ENCODE measurements around the gene CAMK2A. TPM values are rescaled to one million over a fixed set of nuclear protein-coding genes. Genes with fewer than 3 reads are reported as not detected.

CAMK2A gene
- total RNA-seq, 1 experiment from 2014 or later, result 0.33 TPM

- no peak for DNase-seq
- Histone ChIP-seq H3K79me1 (ENCODE audit: insufficient read depth, low read depth, low read length, poor library complexity, severe bottlenecking) (no peaks in the 10 kb centered on the region), H4K8ac (replicated peaks; ENCODE audit: insufficient read length, low read depth, low read length) (no peak overlapping the region), H4K91ac (ENCODE audit: insufficient read length, low read depth, low read length) (no peak overlapping the region), H3K9me3 (ENCODE audit: control insufficient read depth, low read depth, low read length) (no peaks in the 10 kb centered on the region), H3K23ac (ENCODE audit: insufficient read length, low read depth, low read length) (no peak overlapping the region), H2BK15ac (ENCODE audit: low read depth, low read length) (no peak overlapping the region), H3K18ac (ENCODE audit: insufficient read length, low read depth, low read length) (no peak overlapping the region), H2AFZ (ENCODE audit: low read length) (no peak overlapping the region), H3K79me2 (ENCODE audit: insufficient read depth, low read length) (no peaks in the 10 kb centered on the region), H2BK20ac (ENCODE audit: low read depth, low read length, poor library complexity, severe bottlenecking) (no peak overlapping the region), H2BK120ac (ENCODE audit: low read depth, low read length, poor library complexity, severe bottlenecking) (no peak overlapping the region), H3K4me2 (ENCODE audit: insufficient read depth, insufficient read length, low read length) (no peak overlapping the region), H3K27me3 (ENCODE audit: insufficient read depth, low read length) (peaks cover 5% of the 10 kb centered on the region; the same call in 1 of the 2 replicates), H2AK5ac (ENCODE audit: insufficient read length, low read length) (no peak overlapping the region), H3K56ac (ENCODE audit: insufficient read length, low read depth, low read length) (no peak overlapping the region), H3K14ac (ENCODE audit: insufficient read depth, low read length) (no peak overlapping the region; the same call in 1 of the 2 replicates), H3K23me2 (ENCODE audit: insufficient read length, low read depth, low read length, poor library complexity, severe bottlenecking) (no peaks in the 10 kb centered on the region), H3K4ac (ENCODE audit: low read depth, low read length) (no peak overlapping the region), H2BK12ac (ENCODE audit: insufficient read length, low read depth, low read length) (no peak overlapping the region), H3T11ph (ENCODE audit: low read length) (no peak overlapping the region), H3K4me1 (ENCODE audit: insufficient read depth, low read length) (no peaks in the 10 kb centered on the region), H2BK5ac (ENCODE audit: insufficient read length, low read length) (no peak overlapping the region), H4K20me1 (ENCODE audit: control insufficient read depth, insufficient read depth, insufficient read length) (no peaks in the 10 kb centered on the region), H3K9ac (ENCODE audit: extremely low read depth, insufficient read length, low read length) (no peak overlapping the region), H3K27ac (ENCODE audit: insufficient read length, low read depth, low read length) (no peak overlapping the region), H4K5ac (ENCODE audit: insufficient read length, low read depth, low read length) (no peak overlapping the region)
- Mint-ChIP-seq H3K9me3 (no peaks in the 10 kb centered on the region; a peak in 1 of 5 replicates), H3K36me3 (ENCODE audit: insufficient read depth in 1 of 3, low read depth in 3 of 3) (no peaks in the 10 kb centered on the region), H3K4me1 (peaks cover 2 to 3% of the 10 kb centered on the region in 2 experiments), H3K4me3 (no peak overlapping the region), H3K27ac (no peak overlapping the region), H3K27me3 (ENCODE audit: low read depth) (peaks cover 79% of the 10 kb centered on the region)
- no peak for TF ChIP-seq CTCF (conservative IDR thresholded peaks at IDR 0.05)
- WGBS (ENCODE audit: extremely low coverage, insufficient read length, low lambda C conversion rate), result no CpG with 5 or more reads among the region's 5 CpGs
These were observed 93.1 kb downstream of the CAMK2A start for GRCh38 chr5:150196514-150196913.

Data from H9 (cell line).